Ascending aorta (tissue), 2 donors: ENCODE measurements around the gene OPN4. TPM values are rescaled to one million over a fixed set of nuclear protein-coding genes. Genes with fewer than 3 reads are reported as not detected.

Source experiments
- DNase-seq, 2 donors: peaks; one replicate each; pipeline ENCODE4 v3.0.0-alpha.2; 2019; ENCODE audit warnings: low spot score in 2 of 2
- H3K27ac ChIP-seq, 2 donors: fragments of 200-600 bp; sonication (generic); one replicate each; pipeline ENCODE4 v1.5.1; 2016 to 2017; ENCODE audit warnings: mild to moderate bottlenecking in 1 of 2
- H3K27me3 ChIP-seq: fragments of 200-600 bp; sonication (generic); one replicate; pipeline ENCODE4 v1.5.1; 2017
- H3K36me3 ChIP-seq, 2 donors: fragments of 200-600 bp; sonication (generic); one replicate each; pipeline ENCODE4 v1.5.1; 2016
- H3K4me1 ChIP-seq, 2 donors: fragments of 200-600 bp; sonication (generic); one replicate each; pipeline ENCODE4 v1.5.1; 2016 to 2017; ENCODE audit warnings: mild to moderate bottlenecking in 1 of 2
- H3K4me3 ChIP-seq, 2 donors: fragments of 200-600 bp; sonication (generic); one replicate each; pipeline ENCODE4 v1.5.1; 2016 to 2017; ENCODE audit warnings: mild to moderate bottlenecking in 1 of 2
- H3K9me3 ChIP-seq, 2 donors: fragments of 200-600 bp; sonication (generic); one replicate each; pipeline ENCODE4 v1.5.1; 2016
- CTCF ChIP-seq, 3 experiments: fragments of 200-600 bp in 2 of 3; fragments of 450-650 bp in 1 of 3; sonication (generic) in 2 of 3; IDR thresholded peaks; one replicate each; pipeline ENCODE4 v1.5.1; 2016 to 2019; ENCODE audit warnings: antibody characterized with exemption in 3 of 3, mild to moderate bottlenecking in 1 of 3, moderate library complexity in 1 of 3
- intact Hi-C: fragments of 100-400 bp; cut with DNase I; formaldehyde crosslinking; loops from one replicate; pipeline ENCODE4 v1.15.1; 2023
- total RNA-seq: library from RNA; depleted of rRNA; stranded (reverse); fragments of >200 nt; gene quantifications from one replicate; pipeline ENCODE4 v1.1.0, GENCODE V29; 2016

OPN4 gene
- total RNA-seq, 1 donor from 2014 or later: not detected

GRCh38 chr10:86678999-86679792, 24.8 kb downstream of the OPN4 start:
- Histone ChIP-seq H3K27ac (peak overlapping the region; percentile 75 to 81), H3K4me1 (peaks cover 28 to 62% of the 10 kb centered on the region in 2 donors), H3K27me3 (no peaks in the 10 kb centered on the region), H3K4me3 (no peak overlapping the region), H3K9me3 (no peaks in the 10 kb centered on the region), H3K36me3 (peaks cover 15 to 20% of the 10 kb centered on the region in 2 donors)
- TF ChIP-seq CTCF (IDR thresholded peaks at IDR 0.05): no peak
- intact Hi-C loops: no loop called here
- DNase-seq: no peak

DNA sequence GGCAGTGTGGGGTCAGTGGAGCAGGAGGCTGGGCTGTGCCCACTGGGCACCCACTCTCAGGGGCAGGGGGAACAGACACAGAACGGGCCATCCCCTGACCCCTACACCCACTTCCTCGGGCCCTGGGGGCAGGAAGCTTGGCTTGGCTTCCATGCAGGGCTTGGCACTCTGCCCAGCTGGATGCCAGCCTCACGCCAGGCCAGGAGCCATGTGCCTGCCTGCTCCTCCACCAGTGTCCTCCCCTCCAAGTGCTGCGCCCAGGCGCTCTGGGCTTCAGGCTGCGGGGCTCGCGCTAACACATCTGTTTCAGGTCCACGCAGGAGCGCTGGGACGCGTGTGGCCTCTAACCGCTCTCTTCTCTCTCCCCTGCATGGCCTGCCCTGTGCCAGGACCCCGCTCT, 26.7 kb downstream of the OPN4 start:
- peak overlapping the region; percentile 75 to 81 for H3K27ac ChIP-seq

DNA sequence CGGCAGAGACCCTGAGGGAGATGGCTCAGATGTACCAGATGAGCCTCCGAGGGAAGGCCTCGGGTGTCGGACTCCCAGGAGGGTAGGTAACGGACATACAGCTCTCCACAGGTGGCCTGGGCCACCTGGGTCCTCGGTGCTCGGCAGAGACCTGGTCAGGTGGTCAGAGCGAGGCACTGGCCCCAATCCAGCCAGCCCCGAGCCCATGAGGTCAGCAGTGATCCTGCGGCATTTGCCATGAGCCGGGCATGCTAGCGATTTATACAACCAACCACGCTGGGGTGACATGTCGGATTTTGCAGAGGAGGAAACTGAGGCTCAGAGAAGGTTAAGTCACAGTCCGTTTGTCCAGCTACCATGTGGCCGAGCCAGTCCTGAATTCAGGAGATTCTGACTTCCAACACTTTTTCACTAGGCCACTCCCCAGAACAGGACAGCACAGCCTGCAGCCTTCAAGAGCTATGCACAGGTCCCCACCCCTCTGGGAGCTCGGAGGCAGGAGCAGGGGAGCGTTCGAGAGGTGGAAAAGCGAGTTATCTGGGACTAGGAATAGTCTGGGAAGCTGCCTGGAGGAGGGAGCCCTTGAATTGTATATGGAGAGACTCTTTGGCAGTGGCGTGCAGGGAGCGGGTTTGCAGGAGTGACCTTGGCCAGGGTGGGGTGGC, 27.5 kb downstream of the OPN4 start:
- no peak for DNase-seq
- Histone ChIP-seq H3K4me1 (peaks cover 17 to 53% of the 10 kb centered on the region in 2 donors), H3K9me3 (no peaks in the 10 kb centered on the region), H3K27ac (peak overlapping the region; percentile 78 to 81), H3K27me3 (no peaks in the 10 kb centered on the region), H3K36me3 (peaks cover 26 to 29% of the 10 kb centered on the region in 2 donors), H3K4me3 (no peak overlapping the region)
- no peak for TF ChIP-seq CTCF (IDR thresholded peaks at IDR 0.05)
- intact Hi-C loops: loop anchor here (5.0 kb wide), 1 partner anchor 160 kb away; the partner anchor contains the start of gene WAPL

More for the DNA sequence above, 26.7 kb downstream of the OPN4 start:
- intact Hi-C loops: loop anchor here (5.0 kb wide), 1 partner anchor 159 kb away; the partner anchor contains the start of gene WAPL
- no peak for DNase-seq
- Histone ChIP-seq H3K4me3 (peak overlapping the region in 1 of 2 donors; percentile 16), H3K9me3 (no peaks in the 10 kb centered on the region), H3K27me3 (no peaks in the 10 kb centered on the region), H3K4me1 (peaks cover 20 to 57% of the 10 kb centered on the region in 2 donors), H3K36me3 (peaks cover 22 to 27% of the 10 kb centered on the region in 2 donors)
- TF ChIP-seq CTCF (IDR thresholded peaks at IDR 0.05): no peak

GRCh38 chr10:86682675-86683074, 28.3 kb downstream of the OPN4 start:
- Histone ChIP-seq H3K4me1 (peaks cover 17 to 60% of the 10 kb centered on the region in 2 donors), H3K27ac (peak overlapping the region; percentile 78 to 81), H3K36me3 (peaks cover 26 to 29% of the 10 kb centered on the region in 2 donors), H3K9me3 (no peaks in the 10 kb centered on the region), H3K4me3 (no peak overlapping the region), H3K27me3 (no peaks in the 10 kb centered on the region)
- intact Hi-C loops: loop anchor here (5.0 kb wide), 1 partner anchor 160 kb away; the partner anchor contains the start of gene WAPL
- no peak for TF ChIP-seq CTCF (IDR thresholded peaks at IDR 0.05)
- no peak for DNase-seq

DNA sequence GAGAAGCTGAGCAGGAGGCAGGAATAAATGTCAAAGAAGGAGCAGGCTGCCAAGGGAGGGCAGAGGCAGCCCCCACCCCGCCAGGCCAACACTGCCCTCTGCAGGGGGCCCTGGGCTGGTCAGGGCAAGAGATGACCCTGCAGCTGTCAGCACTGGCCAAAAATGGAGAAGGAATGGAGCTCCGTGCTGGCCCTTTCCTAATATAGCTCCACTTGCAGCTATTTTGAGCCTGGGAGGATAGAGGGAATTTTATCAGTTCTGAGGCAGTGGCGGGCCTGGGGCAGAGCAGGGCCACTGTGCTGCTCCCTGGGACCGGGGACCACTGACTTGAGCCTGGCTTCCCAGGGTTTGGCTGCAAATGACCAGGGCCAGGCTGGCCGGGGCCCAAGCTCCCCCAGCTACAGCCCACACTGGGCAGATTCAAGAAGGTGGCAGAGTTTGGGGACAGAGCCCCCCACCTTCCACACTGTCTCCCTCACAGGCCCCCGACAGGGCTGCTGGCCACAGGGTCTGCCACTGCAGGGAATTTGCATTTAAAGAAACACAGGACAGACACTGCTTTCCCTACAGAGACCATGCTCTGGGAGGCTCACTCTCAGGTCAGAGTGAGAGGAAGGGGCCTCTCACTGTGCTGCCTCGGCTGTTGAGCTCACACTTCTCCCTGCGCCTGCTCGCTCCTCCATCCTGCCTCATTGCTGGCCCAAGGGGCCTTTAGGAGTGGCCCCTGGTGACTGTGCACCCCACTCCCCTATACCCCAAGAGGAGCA, 30.2 kb downstream of the OPN4 start:
- peak; percentile 55 to 60 (median 60) for TF ChIP-seq CTCF (IDR thresholded peaks at IDR 0.05)
- peak in 1 of 2 donors; percentile 81 for DNase-seq
- Histone ChIP-seq H3K4me3 (peak overlapping the region in 1 of 2 donors; percentile 36), H3K9me3 (no peaks in the 10 kb centered on the region), H3K27ac (peak overlapping the region; percentile 78 to 81), H3K36me3 (peaks cover 27 to 33% of the 10 kb centered on the region in 2 donors), H3K27me3 (no peaks in the 10 kb centered on the region), H3K4me1 (peaks cover 21 to 71% of the 10 kb centered on the region in 2 donors)
- intact Hi-C loops: loop anchor here (5.0 kb wide), 1 partner anchor 162 kb away; the partner anchor contains the start of gene WAPL
